GM23248 (cell line): Measurements from ENCODE around the gene HJV.

Experiments
- EZH2 ChIP-seq: fragments of 200-600 bp; sonication (generic); IDR thresholded peaks from 2 replicates; pipeline ENCODE4 v1.6.1; 2018; ENCODE audit warnings: antibody characterized with exemption, mild to moderate bottlenecking; ENCODE audit not compliant: insufficient read depth, poor library complexity, severe bottlenecking
- EZH2phosphoT487 ChIP-seq: fragments of 200-600 bp; sonication (generic); IDR thresholded peaks from 2 replicates; pipeline ENCODE4 v1.6.1; 2018; ENCODE audit warnings: antibody characterized with exemption, moderate library complexity, mild to moderate bottlenecking, low read depth; ENCODE audit not compliant: insufficient read depth

DNA sequence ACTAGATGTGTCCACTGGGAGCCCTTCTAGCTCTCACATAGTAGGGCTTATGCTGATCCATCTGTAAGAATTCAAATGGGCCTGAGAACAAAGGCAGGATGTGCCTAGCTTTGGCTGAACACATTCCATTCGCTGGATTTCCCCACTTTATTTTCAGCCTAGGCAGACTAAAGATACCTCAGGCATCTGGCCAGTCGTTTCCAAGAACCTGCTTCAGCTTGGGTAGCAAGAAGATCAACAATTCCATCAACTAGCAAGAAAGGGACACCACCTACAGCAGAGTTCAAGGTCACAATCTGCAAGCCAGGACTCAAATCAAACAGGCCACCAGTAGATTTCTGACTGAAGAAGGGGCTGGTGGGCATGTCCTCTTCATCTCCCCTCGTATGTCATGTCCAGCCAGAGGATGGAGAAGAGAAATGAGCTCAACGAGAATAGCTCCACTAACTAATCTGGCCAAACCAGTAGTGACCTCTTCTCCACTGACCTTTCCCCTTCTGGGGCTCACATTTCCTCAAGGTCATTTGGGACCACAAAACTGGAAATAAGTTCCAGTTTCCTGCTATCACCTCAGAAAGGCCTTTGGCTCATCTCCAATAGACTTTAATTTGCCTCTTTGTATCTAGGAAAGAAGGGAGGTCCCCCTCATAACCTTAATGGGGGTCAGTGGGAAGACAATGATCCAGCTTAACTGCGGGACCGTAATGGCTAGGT, 39.4 kb downstream of the HJV start:
- TF ChIP-seq EZH2: no peak
- TF ChIP-seq EZH2phosphoT487: no peak
